ENCODE results near the gene DNAH7. TPM values are rescaled to one million over a fixed set of nuclear protein-coding genes. Genes with fewer than 3 reads are reported as not detected.
"Not testable (repeated sequence)": the region's sequence is repeated elsewhere in the genome, so short reads cannot be mapped to it uniquely, and the experiment has no call there.

The DNAH7 gene
- total RNA-seq, 1 donor from 2014 or later, result 0.06 TPM

GRCh38 chr2:195695002-195695631, 373.5 kb downstream of the DNAH7 start:
- H3K4me3 ChIP-seq (ENCODE audit: low read depth, low read length), result no peak overlapping the region
- DNase-seq (ENCODE audit: low read depth), result no peak
- TF ChIP-seq CTCF (conservative IDR thresholded peaks at IDR 0.05; ENCODE audit: low read depth, low read length), result no peak

GRCh38 chr2:195694553-195694952, 374.1 kb downstream of the DNAH7 start:
- H3K4me3 ChIP-seq (ENCODE audit: low read depth, low read length), result no peak overlapping the region
- no peak for DNase-seq (ENCODE audit: low read depth)
- TF ChIP-seq CTCF (conservative IDR thresholded peaks at IDR 0.05; ENCODE audit: low read depth, low read length), result no peak

- not testable (repeated sequence) for H3K4me3 ChIP-seq (ENCODE audit: low read depth, low read length); DNase-seq (ENCODE audit: low read depth)
Measured at GRCh38 chr2:195692531-195692930, 376.1 kb downstream of the DNAH7 start.

Other genes with a start within 250 kb of the DNAH7 start
- gene STK17B, start 102.7 kb upstream of the DNAH7 start, total RNA-seq, result 15.7 and 15.8 TPM in 2 replicates